GM18858 (cell line): Measurements from ENCODE around the gene TMSB15C.

Experiments used
- ATAC-seq: cut with Tn5 transposase; IDR thresholded peaks from one replicate; pipeline ENCODE4 v1.9.1; 2021; ENCODE audit not compliant: unreplicated experiment

Gene TMSB15C

DNA sequence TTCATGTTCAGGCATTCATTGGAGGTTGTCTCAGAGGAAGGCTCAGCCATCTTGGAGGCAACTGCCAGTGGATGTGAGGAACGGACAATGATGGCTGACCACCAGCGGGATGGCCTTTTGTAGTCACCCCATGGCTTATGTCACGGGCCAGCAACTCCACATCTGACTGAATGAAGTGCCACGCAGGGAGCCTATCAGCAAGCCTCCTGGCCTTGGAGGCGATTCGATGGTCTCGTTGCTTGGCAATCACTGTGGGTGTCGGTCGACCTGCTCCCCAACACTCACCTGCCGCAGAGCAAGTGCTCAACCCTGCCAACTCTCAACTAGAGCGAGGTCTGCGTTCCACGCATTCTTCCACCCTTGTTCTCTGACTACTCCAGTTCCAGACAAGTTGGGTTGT lies 28.9 kb downstream of the TMSB15C start:
- ATAC-seq: no peak

DNA sequence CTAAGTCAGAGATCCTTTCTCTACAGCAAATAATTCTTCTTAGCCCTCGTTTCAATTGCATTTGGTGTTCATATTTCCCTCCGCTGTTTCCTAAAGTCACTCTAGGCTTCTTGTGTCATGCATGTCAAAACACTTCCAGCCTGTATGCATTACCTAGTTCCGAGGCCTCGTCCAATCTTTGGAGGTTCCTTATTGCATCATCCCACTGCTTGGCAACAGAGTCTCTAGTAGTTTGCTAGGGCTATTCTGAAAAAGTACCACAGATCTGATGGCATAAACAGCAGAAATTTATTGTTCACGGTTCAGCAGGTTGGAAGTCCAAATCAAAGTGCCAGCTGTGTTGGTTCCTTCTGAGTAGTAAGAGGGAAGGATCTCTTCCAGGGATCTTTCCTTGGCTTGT lies 30.4 kb downstream of the TMSB15C start:
- no peak for ATAC-seq

GRCh38 chrX:104041003-104041402 lies 35.0 kb downstream of the TMSB15C start:
- no peak for ATAC-seq

- no peak for ATAC-seq
Observed at GRCh38 chrX:104039689-104040505, 36.1 kb downstream of the TMSB15C start, which contains the start of gene H2BW2. Gene H2BW2 (plus strand): TSS chrX:104039956. CDS start chrX:104039995, 39 bp downstream.
